OCI-LY7 (cell line): Measurements from ENCODE around the gene SHPK. TPM values are rescaled to one million over a fixed set of nuclear protein-coding genes. Genes with fewer than 3 reads are reported as not detected.

Experiments used
- BruUV-seq: library from RNA; stranded (reverse); fragments of 400-500 nt; replicated peaks from 2 replicates; lab custom pipeline; 2021; lab: Mats Ljungman, UMichigan
- CTCF ChIA-PET: fragments of 300-600 bp; sonication (Branson Sonifier 250); formaldehyde crosslinking; loops from one replicate; lab custom pipeline; 2022; ENCODE audit warnings: antibody characterized with exemption; ENCODE audit not compliant: unreplicated experiment; lab: Charles Lee
- POLR2A ChIA-PET: fragments of 300-600 bp; sonication (Branson Sonifier 250); formaldehyde crosslinking; loops from one replicate; lab custom pipeline; 2022; ENCODE audit warnings: antibody characterized with exemption; lab: Charles Lee
- DNase-seq: peaks from one replicate; pipeline ENCODE4 v3.0.0-alpha.2; 2015; ENCODE audit warnings: low spot score
- H2AFZ ChIP-seq: fragments of 200-600 bp; sonication (generic), shearing (Covaris generic); 2 replicates; pipeline ENCODE4 v1.6.1; 2014; ENCODE audit warnings: mild to moderate bottlenecking, antibody characterized with exemption, low read length, moderate library complexity
- H3K27ac ChIP-seq: fragments of 200-600 bp; sonication (generic); 2 replicates; pipeline ENCODE4 v1.5.1; 2014; ENCODE audit warnings: mixed run types, low read depth, mild to moderate bottlenecking, moderate library complexity, low read length, inconsistent platforms; ENCODE audit not compliant: poor library complexity, severe bottlenecking
- H3K36me3 ChIP-seq: fragments of 200-600 bp; sonication (generic); 2 replicates; pipeline ENCODE4 v1.6.1; 2014; ENCODE audit warnings: mild to moderate bottlenecking, antibody characterized with exemption, low read length, moderate library complexity, mixed read lengths; ENCODE audit not compliant: insufficient read depth
- H3K4me1 ChIP-seq: fragments of 200-600 bp; sonication (generic); 2 replicates; pipeline ENCODE4 v1.5.1; 2014; ENCODE audit warnings: mild to moderate bottlenecking, low read length; ENCODE audit not compliant: insufficient read depth, poor library complexity, severe bottlenecking
- H3K4me2 ChIP-seq: fragments of 200-600 bp; sonication (generic); 2 replicates; pipeline ENCODE4 v1.6.1; 2014; ENCODE audit warnings: mild to moderate bottlenecking, low read length
- H3K4me3 ChIP-seq: fragments of 200-600 bp; sonication (generic); 2 replicates; pipeline ENCODE4 v1.5.1; 2014; ENCODE audit warnings: mild to moderate bottlenecking, low read depth, low read length; ENCODE audit not compliant: poor library complexity, severe bottlenecking
- H3K79me2 ChIP-seq: fragments of 200-600 bp; sonication (generic); 2 replicates; pipeline ENCODE4 v1.6.1; 2016; ENCODE audit warnings: low read depth, mild to moderate bottlenecking, low read length, moderate library complexity, mixed read lengths; ENCODE audit not compliant: insufficient read depth
- H3K9me2 ChIP-seq: fragments of 200-600 bp; sonication (generic); 2 replicates; pipeline ENCODE4 v1.6.1; 2016; ENCODE audit warnings: mild to moderate bottlenecking, low read length, mixed read lengths; ENCODE audit not compliant: insufficient read depth
- H3K9me3 ChIP-seq: fragments of 200-600 bp; sonication (generic); 2 replicates; pipeline ENCODE4 v1.6.1; 2014; ENCODE audit warnings: mild to moderate bottlenecking, mixed run types, low read length, mixed read lengths
- H4K20me1 ChIP-seq: fragments of 200-600 bp; sonication (generic); 2 replicates; pipeline ENCODE4 v1.6.1; 2014; ENCODE audit warnings: mild to moderate bottlenecking, antibody characterized with exemption, low read length, moderate library complexity, mixed read lengths; ENCODE audit not compliant: insufficient read depth
- CTCF ChIP-seq: fragments of 200-600 bp; sonication (generic); conservative IDR thresholded peaks from 2 replicates; pipeline ENCODE4 v1.5.1; 2014; ENCODE audit warnings: mild to moderate bottlenecking, antibody characterized with exemption, low read length, moderate library complexity, mixed read lengths
- EZH2phosphoT487 ChIP-seq: fragments of 200-600 bp; sonication (generic); IDR thresholded peaks from 2 replicates; pipeline ENCODE4 v1.6.1; 2018; ENCODE audit warnings: low read depth, borderline replicate concordance, mild to moderate bottlenecking, mixed run types, antibody characterized with exemption, low read length, moderate library complexity, mixed read lengths
- intact Hi-C: fragments of 100-400 bp; cut with micrococcal nuclease; formaldehyde crosslinking; loops from one replicate; pipeline ENCODE4 v1.10.0; 2022; ENCODE audit not compliant: unreplicated experiment
- total RNA-seq, 2 experiments: library from RNA; depleted of rRNA in 1 of 2; stranded (reverse); fragments of >200 nt in 1 of 2; shearing (Covaris generic) in 1 of 2; gene quantifications; 2 replicates each; pipeline ENCODE4 v1.2.3, GENCODE V29; 2014 to 2022

The SHPK gene
- total RNA-seq, 2 experiments from 2014 or later, result 16.9 to 17.0 TPM

- no peak for DNase-seq
- Histone ChIP-seq H3K4me3 (peak overlapping the region; percentile 93), H3K9me2 (no peaks in the 10 kb centered on the region), H3K4me2 (peak overlapping the region; percentile 79), H3K36me3 (peaks cover 34% of the 10 kb centered on the region), H4K20me1 (peaks cover 6% of the 10 kb centered on the region; the same call in 1 of the 2 replicates), H3K79me2 (peaks cover 25% of the 10 kb centered on the region), H3K27ac (no peak overlapping the region), H2AFZ (peak overlapping the region; percentile 22; the same call in 1 of the 2 replicates), H3K9me3 (no peaks in the 10 kb centered on the region), H3K4me1 (peaks cover 21% of the 10 kb centered on the region)
- intact Hi-C loops, result loop anchor here (2.0 kb wide), 1 partner anchor 65 kb away; no protein-coding TSS in a partner anchor
- TF ChIP-seq CTCF, result no peak
- no peak for TF ChIP-seq EZH2phosphoT487
- ChIA-PET POLR2A (interaction anchor here (0.6 to 1.3 kb wide), 3 partner anchors 11 to 31 kb away, joined by 3 to 4 read pairs (median 3); partner anchors contain the start of genes CTNS and SHPK), CTCF (no interaction called here)
- BruUV-seq, result no TSS peak
These were observed 31.6 kb upstream of the SHPK start for GRCh38 chr17:3667366-3668278.

GRCh38 chr17:3666516-3666915, 30.5 kb upstream of the SHPK start:
- Histone ChIP-seq H3K4me1 (peaks cover 21% of the 10 kb centered on the region), H3K9me3 (no peaks in the 10 kb centered on the region), H2AFZ (no peak overlapping the region), H3K4me2 (no peak overlapping the region), H4K20me1 (peaks cover 6% of the 10 kb centered on the region; the same call in 1 of the 2 replicates), H3K9me2 (no peaks in the 10 kb centered on the region), H3K4me3 (no peak overlapping the region), H3K36me3 (peaks cover 22% of the 10 kb centered on the region), H3K79me2 (peaks cover 24% of the 10 kb centered on the region), H3K27ac (no peak overlapping the region)
- intact Hi-C loops, result no loop called here
- POLR2A ChIA-PET, result interaction anchor here (0.5 kb wide), 1 partner anchor 223 kb away, joined by 3 read pairs; no protein-coding TSS in a partner anchor
- TF ChIP-seq EZH2phosphoT487, result no peak
- TF ChIP-seq CTCF, result no peak
- CTCF ChIA-PET, result no interaction called here
- no TSS peak for BruUV-seq
- no peak for DNase-seq
